ENCODE results near the gene MYO1F. TPM values are rescaled to one million over a fixed set of nuclear protein-coding genes. Genes with fewer than 3 reads are reported as not detected.
A peak's percentile ranks its signal among the peaks of the same experiment; 100 is the strongest.

Gene MYO1F
- total and polyA plus RNA-seq, 2 of the 13 experiments (the other 11 are each of a cell fraction or from before 2014, with no cell fraction given), result 0.09 to 0.13 TPM

DNA sequence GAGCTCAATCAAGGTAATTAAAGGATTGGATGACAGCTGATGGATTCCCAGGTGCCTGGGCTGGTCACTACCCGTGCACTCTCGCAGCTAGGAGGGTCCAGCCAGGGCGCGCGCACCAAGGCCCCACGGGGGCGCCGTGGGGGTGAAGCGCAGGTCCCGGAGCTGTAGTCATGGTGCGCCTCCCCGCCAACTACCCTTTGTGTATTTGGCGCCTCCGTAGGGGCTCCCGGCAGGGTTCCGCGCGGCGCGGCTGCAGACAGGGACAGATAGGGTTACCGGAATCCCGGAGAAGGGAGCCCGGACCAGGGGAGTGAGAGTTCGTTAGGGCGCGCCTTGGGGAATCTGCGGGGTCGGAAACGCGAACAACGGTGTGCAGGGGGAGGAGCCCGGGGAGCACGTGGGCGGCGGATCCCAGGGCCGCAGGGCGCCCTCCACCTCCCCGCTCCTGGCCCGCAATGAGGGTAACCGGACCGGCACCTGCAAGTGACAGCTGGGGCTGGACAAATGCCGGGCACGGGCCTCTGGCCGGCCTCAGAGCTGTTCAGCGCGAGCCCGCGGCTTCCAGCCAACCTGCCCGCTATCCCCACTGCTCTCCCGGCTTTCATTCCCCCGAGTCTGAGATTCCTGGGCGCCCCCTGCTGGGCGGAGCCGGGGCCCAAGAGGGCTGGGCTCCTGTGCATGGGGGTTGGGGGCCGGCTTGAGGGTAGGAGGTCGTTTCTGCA lies 71.4 kb downstream of the MYO1F start (continued):
- TF ChIP-seq, protein P1, sequence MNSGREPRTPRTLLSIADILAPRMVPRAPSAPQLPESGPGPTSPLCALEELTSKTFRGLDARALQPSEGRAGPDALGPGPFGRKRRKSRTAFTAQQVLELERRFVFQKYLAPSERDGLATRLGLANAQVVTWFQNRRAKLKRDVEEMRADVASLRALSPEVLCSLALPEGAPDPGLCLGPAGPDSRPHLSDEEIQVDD (CRISPR knock-in tag; IDR thresholded peaks at IDR 0.05; ENCODE audit: borderline replicate concordance), result peak; percentile 55; the same call in 1 of the 2 replicates
- 0 out of 2 replicates have a peak, but pooled peaks have one; percentile 19 for TF ChIP-seq KLF11 (CRISPR knock-in tag; IDR thresholded peaks at IDR 0.05)
- TF ChIP-seq HMGXB4 (CRISPR knock-in tag; IDR thresholded peaks at IDR 0.05; ENCODE audit: borderline replicate concordance in 1 of 2, low read depth in 1 of 2), result peak; percentile 87 to 88
- TF ChIP-seq REXO4 (CRISPR knock-in tag; IDR thresholded peaks at IDR 0.05; ENCODE audit: borderline replicate concordance), result no peak
- TF ChIP-seq, protein P2, sequence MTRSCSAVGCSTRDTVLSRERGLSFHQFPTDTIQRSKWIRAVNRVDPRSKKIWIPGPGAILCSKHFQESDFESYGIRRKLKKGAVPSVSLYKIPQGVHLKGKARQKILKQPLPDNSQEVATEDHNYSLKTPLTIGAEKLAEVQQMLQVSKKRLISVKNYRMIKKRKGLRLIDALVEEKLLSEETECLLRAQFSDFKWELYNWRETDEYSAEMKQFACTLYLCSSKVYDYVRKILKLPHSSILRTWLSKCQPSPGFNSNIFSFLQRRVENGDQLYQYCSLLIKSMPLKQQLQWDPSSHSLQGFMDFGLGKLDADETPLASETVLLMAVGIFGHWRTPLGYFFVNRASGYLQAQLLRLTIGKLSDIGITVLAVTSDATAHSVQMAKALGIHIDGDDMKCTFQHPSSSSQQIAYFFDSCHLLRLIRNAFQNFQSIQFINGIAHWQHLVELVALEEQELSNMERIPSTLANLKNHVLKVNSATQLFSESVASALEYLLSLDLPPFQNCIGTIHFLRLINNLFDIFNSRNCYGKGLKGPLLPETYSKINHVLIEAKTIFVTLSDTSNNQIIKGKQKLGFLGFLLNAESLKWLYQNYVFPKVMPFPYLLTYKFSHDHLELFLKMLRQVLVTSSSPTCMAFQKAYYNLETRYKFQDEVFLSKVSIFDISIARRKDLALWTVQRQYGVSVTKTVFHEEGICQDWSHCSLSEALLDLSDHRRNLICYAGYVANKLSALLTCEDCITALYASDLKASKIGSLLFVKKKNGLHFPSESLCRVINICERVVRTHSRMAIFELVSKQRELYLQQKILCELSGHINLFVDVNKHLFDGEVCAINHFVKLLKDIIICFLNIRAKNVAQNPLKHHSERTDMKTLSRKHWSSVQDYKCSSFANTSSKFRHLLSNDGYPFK (CRISPR knock-in tag; IDR thresholded peaks at IDR 0.05; ENCODE audit: borderline replicate concordance), result peak; percentile 38; the same call in 1 of the 2 replicates
- TF ChIP-seq ZNF484 (CRISPR knock-in tag; IDR thresholded peaks at IDR 0.05; ENCODE audit: borderline replicate concordance, low read depth), result no peak
- peak; percentile 69; the same call in 1 of the 2 replicates for TF ChIP-seq IRF9 (CRISPR knock-in tag; IDR thresholded peaks at IDR 0.05; ENCODE audit: borderline replicate concordance)
- TF ChIP-seq, protein P3, sequence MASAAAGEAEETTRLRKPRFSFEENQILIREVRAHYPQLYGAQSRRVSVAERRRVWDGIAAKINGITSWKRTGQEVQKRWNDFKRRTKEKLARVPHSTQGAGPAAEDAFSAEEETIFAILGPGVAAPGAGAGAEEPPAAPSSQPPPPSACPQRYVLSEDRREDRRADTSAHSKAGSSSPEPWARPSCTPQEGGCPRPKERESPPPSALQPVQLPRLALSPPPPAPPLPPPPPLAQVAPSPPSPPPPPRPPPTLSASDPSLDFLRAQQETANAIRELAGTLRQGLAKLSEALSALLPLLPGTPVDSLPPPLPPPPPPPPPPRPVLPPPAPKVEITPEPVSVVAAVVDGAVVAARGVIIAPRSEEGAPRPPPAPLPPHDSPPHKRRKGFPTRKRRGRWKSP (CRISPR knock-in tag; IDR thresholded peaks at IDR 0.05), result peak; percentile 76; the same call in 1 of the 2 replicates
- 0 out of 2 replicates have a peak, but pooled peaks have one; percentile 43 for TF ChIP-seq ZNF160 (CRISPR knock-in tag; IDR thresholded peaks at IDR 0.05)
- TF ChIP-seq, protein P4, sequence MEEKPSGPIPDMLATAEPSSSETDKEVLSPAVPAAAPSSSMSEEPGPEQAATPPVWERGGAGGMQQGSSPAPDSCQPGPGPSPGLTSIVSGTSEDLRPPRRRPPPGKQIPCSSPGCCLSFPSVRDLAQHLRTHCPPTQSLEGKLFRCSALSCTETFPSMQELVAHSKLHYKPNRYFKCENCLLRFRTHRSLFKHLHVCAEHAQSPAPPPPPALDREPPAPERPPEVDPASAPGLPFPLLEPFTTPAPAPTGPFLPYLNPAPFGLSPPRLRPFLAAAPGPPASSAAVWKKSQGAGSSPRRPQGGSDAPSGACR (CRISPR knock-in tag; IDR thresholded peaks at IDR 0.05), result 0 out of 2 replicates have a peak, but pooled peaks have one; percentile 50
- TF ChIP-seq ARID4A (CRISPR knock-in tag; IDR thresholded peaks at IDR 0.05; ENCODE audit: borderline replicate concordance), result peak; percentile 67; the same call in 1 of the 2 replicates
- 0 out of 2 replicates have a peak, but pooled peaks have one; percentile 32 for TF ChIP-seq ZNF773 (CRISPR knock-in tag; IDR thresholded peaks at IDR 0.05; ENCODE audit: borderline replicate concordance)
- TF ChIP-seq FOXO1 (CRISPR knock-in tag; IDR thresholded peaks at IDR 0.05), result no peak

All from HepG2 (cell line).